Large intestine (tissue), 3 donors: ENCODE results near the gene DACH1. TPM values are rescaled to one million over a fixed set of nuclear protein-coding genes. Genes with fewer than 3 reads are reported as not detected.

Experiments used
- DNase-seq, 2 donors: peaks; one replicate each; pipeline versions ENCODE4 v3.0.0 to v3.0.0-alpha.2; 2013
- H3K27ac ChIP-seq: one replicate; pipeline ENCODE4 v1.5.1; 2013; ENCODE audit warnings: low read length
- H3K27me3 ChIP-seq: 2 replicates; pipeline ENCODE4 v1.6.1; 2013; ENCODE audit warnings: low read length; ENCODE audit not compliant: control insufficient read depth, insufficient read depth
- H3K36me3 ChIP-seq: 2 replicates; pipeline ENCODE4 v1.6.1; 2013; ENCODE audit warnings: low read length; ENCODE audit not compliant: control insufficient read depth, insufficient read depth
- H3K4me1 ChIP-seq: one replicate; pipeline ENCODE4 v1.6.1; 2013; ENCODE audit warnings: low read length; ENCODE audit not compliant: control insufficient read depth, insufficient read depth
- H3K4me3 ChIP-seq: one replicate; pipeline ENCODE4 v1.5.1; 2013; ENCODE audit warnings: low read length
- H3K9me3 ChIP-seq: one replicate; pipeline ENCODE4 v1.6.1; 2013; ENCODE audit warnings: mild to moderate bottlenecking, low read depth, low read length, moderate library complexity; ENCODE audit not compliant: control insufficient read depth
- WGBS: methylation state at CpG from one replicate; pipeline ENCODE4 v1.1.5; 2013; ENCODE audit warnings: low lambda C conversion rate; ENCODE audit not compliant: insufficient coverage; 5-methylcytosine and 5-hydroxymethylcytosine counted together
- polyA plus RNA-seq: library from polyadenylated mRNA; unstranded; fragments of 120-200 nt; gene quantifications from one replicate; pipeline ENCODE4 v1.2.1, GENCODE V29; 2013

The DACH1 gene
- polyA plus RNA-seq, 1 donor: 25.0 TPM

DNA sequence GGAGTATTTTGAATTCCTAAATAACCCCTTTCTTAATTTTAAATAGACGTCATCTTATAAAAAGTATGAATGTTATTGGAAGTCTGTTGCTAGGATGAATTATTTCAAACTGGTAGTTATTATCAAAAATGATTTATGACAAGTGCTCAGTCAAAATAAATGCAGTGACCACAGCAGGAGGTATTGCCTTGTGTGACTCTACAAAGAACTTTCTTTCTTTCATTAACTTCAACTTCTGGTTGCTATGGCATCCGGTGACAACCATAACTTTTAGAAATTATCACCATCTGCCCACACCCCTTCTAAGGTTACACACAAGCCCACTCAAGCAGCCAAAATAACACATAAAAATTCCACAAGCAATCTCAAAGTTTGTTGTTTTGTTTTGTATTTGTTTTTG, 189.9 kb downstream of the DACH1 start:
- Histone ChIP-seq H3K4me1 (no peaks in the 10 kb centered on the region), H3K9me3 (peaks cover 3% of the 10 kb centered on the region), H3K36me3 (peaks cover 7% of the 10 kb centered on the region), H3K27ac (no peak overlapping the region), H3K4me3 (no peak overlapping the region), H3K27me3 (no peaks in the 10 kb centered on the region)
- no CpG with 5 or more reads among the region's 2 CpGs for WGBS
- no peak for DNase-seq

DNA sequence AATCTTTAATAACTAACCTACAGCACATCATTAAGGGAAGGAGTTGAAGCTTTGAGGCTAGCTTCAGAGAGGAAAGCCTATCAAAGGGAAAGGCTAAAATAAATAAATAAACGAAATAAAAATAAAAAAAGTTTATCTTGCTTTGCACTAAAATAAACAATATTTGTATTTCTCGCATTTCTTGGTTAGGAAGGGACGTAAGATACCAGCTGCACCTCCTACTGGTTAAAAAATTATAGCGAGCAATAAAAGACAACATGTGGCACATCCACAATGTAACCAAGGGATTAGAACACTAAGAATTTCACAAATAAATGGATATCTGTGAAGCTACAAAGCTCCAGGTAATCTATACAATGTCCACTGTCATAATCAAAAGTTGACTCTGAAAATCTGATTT, 194.5 kb downstream of the DACH1 start:
- H3K4me3 ChIP-seq: no peak overlapping the region
- peaks cover 3% of the 10 kb centered on the region for H3K9me3 ChIP-seq
- peaks cover 8% of the 10 kb centered on the region for H3K36me3 ChIP-seq
- no peaks in the 10 kb centered on the region for H3K27me3 ChIP-seq
- H3K4me1 ChIP-seq: no peaks in the 10 kb centered on the region
- no peak overlapping the region for H3K27ac ChIP-seq
- WGBS: 49% methylated on average over 3 of the region's 4 CpGs
- no peak for DNase-seq

DNA sequence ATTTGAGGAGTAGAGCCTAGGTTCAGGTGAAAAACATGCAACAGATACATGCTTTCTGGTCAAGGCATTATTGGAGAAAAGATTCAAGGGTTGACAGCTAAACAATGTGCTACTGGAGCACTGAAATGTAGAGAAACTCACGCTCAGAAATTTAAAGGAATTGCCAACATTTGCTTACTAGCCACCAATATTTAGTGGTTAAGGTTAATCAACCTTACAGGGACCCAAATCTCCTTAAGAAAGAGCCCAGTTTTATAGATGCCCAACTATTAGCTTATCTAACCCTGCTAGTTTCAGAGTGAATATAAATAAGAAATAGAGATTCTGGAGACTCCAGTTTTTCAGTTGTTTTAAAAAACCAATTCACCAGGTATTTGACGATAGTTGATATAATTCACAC, 203.6 kb downstream of the DACH1 start:
- 80% methylated on average over 1 of the region's 2 CpGs for WGBS
- Histone ChIP-seq H3K4me1 (peaks cover 3% of the 10 kb centered on the region), H3K4me3 (no peak overlapping the region), H3K27ac (no peak overlapping the region), H3K9me3 (no peaks in the 10 kb centered on the region), H3K36me3 (no peaks in the 10 kb centered on the region), H3K27me3 (no peaks in the 10 kb centered on the region)
- DNase-seq: no peak

DNA sequence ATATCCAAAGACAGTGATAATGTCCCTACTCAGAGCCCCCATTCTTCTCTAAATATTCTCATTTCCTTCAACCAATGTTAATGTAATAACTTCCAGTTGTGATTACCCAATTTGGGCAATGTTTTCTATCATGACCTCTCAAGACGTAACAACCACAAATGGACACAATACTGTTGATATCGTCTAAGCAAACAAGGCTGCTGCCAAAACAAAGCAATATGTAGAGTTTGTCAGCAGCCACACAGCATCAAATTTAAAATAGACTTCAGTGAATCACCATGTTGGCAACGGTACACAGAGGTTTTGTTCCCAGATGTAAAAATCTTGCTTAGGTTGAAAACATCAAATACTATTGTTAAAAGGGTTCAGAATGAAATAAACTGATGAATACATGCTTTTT, 205.1 kb downstream of the DACH1 start:
- DNase-seq: no peak
- H3K27me3 ChIP-seq: no peaks in the 10 kb centered on the region
- H3K4me3 ChIP-seq: no peak overlapping the region
- WGBS: no CpG with 5 or more reads among the region's 3 CpGs
- H3K4me1 ChIP-seq: peaks cover 3% of the 10 kb centered on the region
- no peak overlapping the region for H3K27ac ChIP-seq
- H3K36me3 ChIP-seq: no peaks in the 10 kb centered on the region
- no peaks in the 10 kb centered on the region for H3K9me3 ChIP-seq

DNA sequence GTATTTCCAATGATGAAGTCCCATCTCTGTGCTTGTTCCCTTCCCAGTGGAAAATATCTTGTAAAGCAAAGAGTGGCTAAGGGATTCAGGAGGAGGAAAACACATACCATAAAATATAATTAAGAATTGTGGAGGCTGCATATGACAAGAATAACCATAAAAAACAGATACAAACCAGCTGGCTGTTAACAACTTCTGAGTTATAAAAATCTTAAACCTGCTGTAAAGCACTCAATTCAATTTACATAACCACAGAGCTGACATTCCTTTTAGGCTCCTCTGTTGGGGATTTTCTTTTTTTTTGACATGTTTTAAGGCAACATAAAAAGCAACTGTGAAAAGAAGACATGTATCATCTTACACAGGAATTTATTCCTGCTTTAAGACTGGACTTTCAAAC, 207.6 kb downstream of the DACH1 start:
- Histone ChIP-seq H3K36me3 (no peaks in the 10 kb centered on the region), H3K27ac (no peak overlapping the region), H3K9me3 (no peaks in the 10 kb centered on the region), H3K4me1 (peaks cover 3% of the 10 kb centered on the region), H3K4me3 (no peak overlapping the region), H3K27me3 (no peaks in the 10 kb centered on the region)
- no peak for DNase-seq

DNA sequence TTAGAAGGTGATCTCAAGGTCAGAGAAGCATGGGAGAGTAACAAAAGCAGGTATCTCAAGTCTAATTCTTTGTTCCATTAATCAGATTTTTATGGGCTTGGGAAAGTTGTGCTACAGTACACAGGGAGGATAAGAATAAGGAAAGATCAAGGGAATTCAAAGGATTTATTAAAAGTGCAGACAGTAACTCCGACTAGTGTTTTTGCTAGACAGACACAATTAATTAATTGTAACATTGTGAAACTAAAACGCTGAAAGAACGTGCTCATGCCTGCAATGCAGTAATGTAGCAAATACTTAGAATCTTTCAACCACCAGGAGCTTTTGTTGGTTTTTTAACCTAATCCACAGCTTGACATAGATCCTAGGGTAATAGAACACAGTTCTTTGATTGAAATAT, 221.5 kb downstream of the DACH1 start:
- WGBS: 76% methylated on average over 2 of the region's 3 CpGs
- Histone ChIP-seq H3K27ac (no peak overlapping the region), H3K9me3 (no peaks in the 10 kb centered on the region), H3K4me1 (peaks cover 3% of the 10 kb centered on the region), H3K4me3 (no peak overlapping the region), H3K27me3 (no peaks in the 10 kb centered on the region), H3K36me3 (no peaks in the 10 kb centered on the region)
- DNase-seq: no peak

DNA sequence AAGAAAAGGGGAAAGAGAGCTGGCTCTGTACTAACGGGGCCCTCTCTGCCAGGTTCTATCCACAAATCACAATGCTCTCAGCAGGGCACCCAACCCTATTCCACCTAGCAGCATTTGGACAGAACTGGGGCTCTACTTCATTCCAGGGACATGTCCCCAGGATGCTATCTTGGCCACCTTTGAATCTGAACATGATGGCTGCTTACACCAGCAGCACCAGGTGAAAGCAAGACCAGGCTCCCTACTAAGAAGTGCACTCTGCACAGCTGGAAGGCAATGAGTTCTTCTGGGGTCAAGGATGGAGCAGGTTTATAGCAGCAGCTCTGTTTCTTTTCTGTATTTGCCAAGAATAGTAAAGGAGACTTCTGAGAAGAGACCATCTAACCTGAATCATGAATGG, 222.4 kb downstream of the DACH1 start:
- peak in 1 of 2 donors; percentile 42 for DNase-seq
- no peaks in the 10 kb centered on the region for H3K36me3 ChIP-seq
- peaks cover 3% of the 10 kb centered on the region for H3K4me1 ChIP-seq
- H3K9me3 ChIP-seq: no peaks in the 10 kb centered on the region
- H3K4me3 ChIP-seq: no peak overlapping the region
- no peaks in the 10 kb centered on the region for H3K27me3 ChIP-seq
- no CpG with 5 or more reads among the region's 1 CpG for WGBS
- H3K27ac ChIP-seq: peak overlapping the region; percentile 1

DNA sequence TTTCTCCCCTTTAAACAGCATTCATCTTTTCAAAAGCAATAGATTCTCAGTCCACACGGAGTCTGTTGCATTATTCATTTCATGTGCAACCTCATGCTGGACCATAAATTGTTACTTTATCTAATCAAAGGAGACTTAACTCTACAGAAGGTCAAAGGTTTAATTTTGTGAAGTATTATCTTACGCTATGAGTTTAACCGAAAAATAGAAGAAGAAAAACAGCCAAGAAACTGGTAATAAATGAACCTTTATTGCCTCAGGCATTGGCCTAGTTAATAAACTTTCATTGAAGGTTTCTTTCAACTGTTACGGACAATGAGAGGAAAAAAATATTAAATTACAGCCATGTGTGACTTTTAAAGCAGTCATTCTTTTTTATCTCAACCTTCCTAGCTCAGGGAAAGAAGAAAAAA, 223.6 kb downstream of the DACH1 start:
- Histone ChIP-seq H3K27ac (peak overlapping the region; percentile 49), H3K4me3 (no peak overlapping the region), H3K27me3 (no peaks in the 10 kb centered on the region), H3K4me1 (peaks cover 3% of the 10 kb centered on the region), H3K36me3 (no peaks in the 10 kb centered on the region), H3K9me3 (no peaks in the 10 kb centered on the region)
- WGBS: 25% methylated on average over 3 of the region's 4 CpGs
- DNase-seq: peak; percentile 63 to 87

DNA sequence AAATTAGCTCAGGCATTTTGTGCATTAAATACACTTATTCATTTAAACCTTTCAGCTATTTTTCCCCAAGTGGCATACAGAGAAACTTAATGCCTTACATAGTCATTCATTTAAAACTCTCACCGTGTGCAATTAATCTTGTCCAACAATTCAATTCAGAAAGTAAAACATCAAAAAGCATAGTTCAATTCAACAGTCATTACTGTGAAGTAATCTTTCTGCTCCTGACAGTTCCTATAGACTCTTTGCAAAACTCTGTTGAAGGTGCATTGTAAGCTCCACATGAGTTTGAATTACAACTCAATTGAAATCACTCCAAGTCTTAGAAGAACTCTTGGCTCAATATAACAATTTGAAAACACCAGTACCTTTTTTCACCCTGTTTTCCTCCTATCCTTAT, 228.3 kb downstream of the DACH1 start:
- Histone ChIP-seq H3K4me3 (no peak overlapping the region), H3K9me3 (no peaks in the 10 kb centered on the region), H3K4me1 (peaks cover 3% of the 10 kb centered on the region), H3K36me3 (no peaks in the 10 kb centered on the region), H3K27ac (no peak overlapping the region), H3K27me3 (no peaks in the 10 kb centered on the region)
- DNase-seq: no peak
- 71% methylated on average over 1 of the region's 1 CpG for WGBS

DNA sequence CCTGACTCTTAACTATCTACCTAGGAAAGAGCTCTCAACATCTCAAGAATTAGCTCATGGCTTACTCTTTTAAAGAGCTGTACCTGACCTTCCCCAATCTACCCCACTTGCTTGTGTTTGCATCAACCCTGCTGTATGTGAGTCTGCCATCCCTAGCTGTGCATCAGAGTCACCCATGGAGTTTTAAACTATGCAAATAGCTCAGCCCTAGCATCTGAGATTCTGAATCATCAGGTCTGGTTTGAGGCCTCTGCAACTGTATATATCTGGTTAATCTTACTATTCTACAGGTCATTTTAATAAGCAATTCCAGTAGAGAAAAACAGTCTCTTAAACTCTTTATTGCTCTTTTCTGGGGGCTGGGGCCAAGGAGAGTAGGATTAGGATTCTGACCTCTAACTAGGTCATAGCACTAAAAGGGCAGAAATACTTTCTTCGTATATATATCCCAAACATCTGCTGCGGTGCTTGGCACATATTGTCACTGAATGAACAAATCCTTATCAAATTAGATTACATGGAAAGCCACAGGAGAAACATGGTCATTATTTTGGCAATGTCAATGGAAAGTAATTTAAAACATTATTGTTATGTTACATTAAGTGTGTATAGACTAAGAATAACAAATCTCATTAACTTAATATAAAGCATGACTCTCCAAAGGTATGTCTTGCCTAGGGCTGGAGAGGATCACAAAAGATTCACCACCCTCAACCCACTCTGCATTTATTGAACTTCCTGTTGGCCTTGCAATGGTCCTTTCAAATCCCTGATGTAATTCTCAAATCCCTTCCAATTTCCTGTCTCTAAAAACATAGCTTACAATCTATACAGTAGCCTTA, 232.2 kb downstream of the DACH1 start:
- H3K27me3 ChIP-seq: no peaks in the 10 kb centered on the region
- H3K4me3 ChIP-seq: no peak overlapping the region
- H3K36me3 ChIP-seq: no peaks in the 10 kb centered on the region
- no peak for DNase-seq
- H3K4me1 ChIP-seq: peaks cover 7% of the 10 kb centered on the region
- H3K9me3 ChIP-seq: no peaks in the 10 kb centered on the region
- no CpG with 5 or more reads among the region's 2 CpGs for WGBS
- no peak overlapping the region for H3K27ac ChIP-seq

DNA sequence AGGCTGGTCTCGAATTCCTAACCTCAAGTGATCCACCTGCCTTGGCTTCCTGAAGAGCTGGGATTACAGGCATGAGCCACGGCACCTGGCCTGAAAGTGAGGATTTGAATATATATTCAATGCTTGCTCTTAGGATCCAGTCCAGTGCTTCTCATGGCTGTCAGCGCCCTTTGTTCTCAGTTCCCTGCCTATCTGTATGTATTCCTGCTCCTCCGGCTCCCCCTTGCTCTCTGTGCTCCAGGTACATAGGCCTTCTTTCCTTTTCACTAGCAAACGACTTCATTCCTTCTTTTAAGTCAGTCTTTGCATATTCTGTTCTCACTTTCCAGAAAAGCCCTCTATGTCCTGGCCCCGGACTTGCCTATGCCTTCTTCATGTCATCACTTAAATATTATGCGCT, 232.8 kb downstream of the DACH1 start:
- H3K27me3 ChIP-seq: no peaks in the 10 kb centered on the region
- WGBS: 50% methylated on average over 2 of the region's 7 CpGs
- H3K36me3 ChIP-seq: peaks cover under 1% of the 10 kb centered on the region
- no peak overlapping the region for H3K27ac ChIP-seq
- H3K4me1 ChIP-seq: peaks cover 7% of the 10 kb centered on the region
- H3K4me3 ChIP-seq: no peak overlapping the region
- peak in 1 of 2 donors; percentile 67 for DNase-seq
- no peaks in the 10 kb centered on the region for H3K9me3 ChIP-seq
